ENCODE results near the gene ITPR1. TPM values are rescaled to one million over a fixed set of nuclear protein-coding genes. Genes with fewer than 3 reads are reported as not detected.

Gene ITPR1
- total and polyA plus RNA-seq, 10 of the 15 experiments (the other 5 are each of a cell fraction or from before 2014, with no cell fraction given), result 12.2 to 239 (median 28.4) TPM

GRCh38 chr3:4514321-4514720 lies 21.2 kb downstream of the ITPR1 start (continued):
- TF ChIP-seq ZNF687 (IDR thresholded peaks at IDR 0.05) (no peak), RBBP5 (conservative IDR thresholded peaks at IDR 0.05) (no peak), GATAD2B (conservative IDR thresholded peaks at IDR 0.05; ENCODE audit: low read depth) (no peak), IRF3 (IDR thresholded peaks at IDR 0.05) (no peak), BMI1 (IDR thresholded peaks at IDR 0.05; ENCODE audit: borderline replicate concordance) (no peak), SRF (IDR thresholded peaks at IDR 0.05; ENCODE audit: low read depth in 2 of 2, low read length in 2 of 2) (no peak)

- no peak overlapping the region for H3K4me2 ChIP-seq (ENCODE audit: control insufficient read depth, insufficient read depth)
- no peak overlapping the region for H3K4me3 ChIP-seq
- TF ChIP-seq NRF1 (conservative IDR thresholded peaks at IDR 0.05; ENCODE audit: low read depth, low read length), result no peak
- H2AFZ ChIP-seq (ENCODE audit: control insufficient read depth, low read depth, low read length), result no peak overlapping the region
- no peak overlapping the region for H3K9ac ChIP-seq (ENCODE audit: control insufficient read depth, insufficient read depth, low read length)
- H3K27me3 ChIP-seq (replicated peaks in 1 of 2; ENCODE audit: control insufficient read depth in 2 of 2, insufficient read depth in 2 of 2, low read length in 1 of 2), result no peaks in the 10 kb centered on the region
- ChIA-PET SMC1A (ENCODE audit: uncharacterized antibody, unreplicated experiment) (interaction anchor here (1.0 to 2.0 kb wide), 5 partner anchors 13 to 164 kb away, joined by 3 to 6 read pairs (median 3); partner anchors contain the start of gene SUMF1), CTCF (interaction anchor here (0.6 to 0.9 kb wide), 3 partner anchors 10 to 88 kb away, joined by 3 to 4 read pairs (median 3); no protein-coding TSS in a partner anchor), RAD21 (ENCODE audit: unreplicated experiment) (interaction anchor here (1.4 to 1.7 kb wide), 2 partner anchors 11 to 20 kb away, joined by 4 read pairs; no protein-coding TSS in a partner anchor), POLR2A (interaction anchor here (0.5 kb wide), 1 partner anchor 12 kb away, joined by 3 read pairs; no protein-coding TSS in a partner anchor)
- H4K20me1 ChIP-seq (ENCODE audit: control insufficient read depth, insufficient read depth), result peaks cover 10% of the 10 kb centered on the region; the same call in 1 of the 2 replicates
- no peak overlapping the region for H3K27ac ChIP-seq (ENCODE audit: control insufficient read depth, insufficient read depth)
- H3K36me3 ChIP-seq (ENCODE audit: control insufficient read depth in 2 of 2, insufficient read depth in 2 of 2, low read length in 1 of 2), result peaks cover 6 to 15% of the 10 kb centered on the region in 2 experiments
- FAIRE-seq (no peak), DNase-seq (ENCODE audit: low read depth, low spot score) (no peak), ATAC-seq (no peak)
- 100% methylated on average over 1 of the region's 1 CpG for WGBS (ENCODE audit: insufficient coverage, insufficient replicate concordance, low lambda C conversion rate, missing lambda C conversion rate)
- no TSS peak for BruUV-seq (replicated peaks)
- in situ Hi-C loops (cut with MboI), result no loop called here
- H3K79me2 ChIP-seq (ENCODE audit: control insufficient read depth, insufficient read depth, low read length), result no peaks in the 10 kb centered on the region; the same call in none of the 2 replicates
- intact Hi-C loops (cut with micrococcal nuclease; ENCODE audit: unreplicated experiment), result no loop called here
- no peaks in the 10 kb centered on the region for H3K9me3 ChIP-seq (replicated peaks; ENCODE audit: control insufficient read depth, insufficient read depth, low read length)
- H3K4me1 ChIP-seq (ENCODE audit: control insufficient read depth, insufficient read depth, low read length), result peaks cover 8% of the 10 kb centered on the region
Measured at GRCh38 chr3:4514916-4515315, 21.8 kb downstream of the ITPR1 start.

Data from GM12878 (cell line).